Omental fat pad (tissue), 4 donors: ENCODE measurements around the gene GHRHR. TPM values are rescaled to one million over a fixed set of nuclear protein-coding genes. Genes with fewer than 3 reads are reported as not detected.

Experiments
- ATAC-seq: fragments of 150-250 bp; one replicate; pipeline ENCODE4 v1.9.1; 2016; ENCODE audit warnings: mild to moderate bottlenecking, moderate library complexity; ENCODE audit not compliant: low FRiP score
- DNase-seq: peaks from one replicate; pipeline ENCODE4 v3.0.0-alpha.2; 2019; ENCODE audit warnings: low spot score
- CTCF ChIP-seq, 3 donors: fragments of 450-650 bp; IDR thresholded peaks; one replicate each; pipeline ENCODE4 v1.5.1; 2016 to 2017; ENCODE audit warnings: antibody characterized with exemption in 3 of 3, mild to moderate bottlenecking in 3 of 3, moderate library complexity in 2 of 3
- total RNA-seq, 4 donors: library from RNA; depleted of rRNA; stranded (reverse); fragments of >200 nt; gene quantifications; one replicate each; pipeline ENCODE4 v1.1.0, GENCODE V29; 2016

Gene GHRHR
- total RNA-seq, 4 donors from 2014 or later: not detected

GRCh38 chr7:31007634-31008033, 43.9 kb downstream of the GHRHR start:
- ATAC-seq (no peak), DNase-seq (no peak)
- no peak for TF ChIP-seq CTCF (IDR thresholded peaks at IDR 0.05)

- no peak for TF ChIP-seq CTCF (IDR thresholded peaks at IDR 0.05)
- ATAC-seq: no peak
These were observed 51.1 kb downstream of the GHRHR start for GRCh38 chr7:31014826-31015225.

GRCh38 chr7:31017032-31017675, 53.4 kb downstream of the GHRHR start:
- ATAC-seq (no peak), DNase-seq (no peak)
- no peak for TF ChIP-seq CTCF (IDR thresholded peaks at IDR 0.05)

More at GRCh38 chr7:31014826-31015225, 51.1 kb downstream of the GHRHR start:
- DNase-seq: no peak

GRCh38 chr7:31017721-31018120, 54.0 kb downstream of the GHRHR start:
- no peak for ATAC-seq
- no peak for DNase-seq
- no peak for TF ChIP-seq CTCF (IDR thresholded peaks at IDR 0.05)

GRCh38 chr7:31019509-31019908, 55.8 kb downstream of the GHRHR start:
- no peak for ATAC-seq
- DNase-seq: no peak
- no peak for TF ChIP-seq CTCF (IDR thresholded peaks at IDR 0.05)

- TF ChIP-seq CTCF (IDR thresholded peaks at IDR 0.05): no peak
- DNase-seq (no peak), ATAC-seq (no peak)
These were observed 56.4 kb downstream of the GHRHR start for GRCh38 chr7:31020161-31020560.

GRCh38 chr7:31020652-31021051, 56.9 kb downstream of the GHRHR start:
- TF ChIP-seq CTCF (IDR thresholded peaks at IDR 0.05): no peak
- no peak for DNase-seq
- no peak for ATAC-seq
